IMR-90 (cell line): ENCODE measurements around the gene DYNLRB1. TPM values are rescaled to one million over a fixed set of nuclear protein-coding genes. Genes with fewer than 3 reads are reported as not detected.

Experiments used
- ATAC-seq: fragments of 200-7000 bp; cut with Tn5 transposase; 2 replicates; pipeline ENCODE4 v1.9.1; 2020; ENCODE audit warnings: low read depth, mild to moderate bottlenecking, moderate library complexity
- BruUV-seq: library from RNA; stranded (reverse); fragments of 400-500 nt; replicated peaks from 2 replicates; lab custom pipeline; 2021; lab: Mats Ljungman, UMichigan
- CTCF ChIA-PET: fragments of 300-600 bp; formaldehyde crosslinking; extraction: SDS; loops from one replicate; lab custom pipeline; 2021; ENCODE audit warnings: antibody characterized with exemption; lab: Yijun Ruan, JAX
- POLR2A ChIA-PET: fragments of 300-600 bp; sonication (Branson Sonifier 250); formaldehyde crosslinking; loops from one replicate; lab custom pipeline; 2022; ENCODE audit warnings: antibody characterized with exemption; ENCODE audit not compliant: unreplicated experiment; lab: Charles Lee
- DNase-seq: peaks from one replicate; pipeline ENCODE4 v3.0.0; 2013
- H2AFZ ChIP-seq: replicated peaks from 2 replicates; pipeline ENCODE3; 2013; ENCODE audit warnings: low read length, mild to moderate bottlenecking; ENCODE audit not compliant: poor library complexity
- H2AK5ac ChIP-seq: 2 replicates; pipeline ENCODE4 v1.6.1; 2013; ENCODE audit warnings: low read depth, low read length, inconsistent platforms
- H2AK9ac ChIP-seq: replicated peaks from 2 replicates; pipeline ENCODE3; 2013; ENCODE audit warnings: mild to moderate bottlenecking, low read depth, low read length, moderate library complexity; ENCODE audit not compliant: poor library complexity
- H2BK120ac ChIP-seq: 2 replicates; pipeline ENCODE4 v1.6.1; 2013; ENCODE audit warnings: low read depth, low read length, inconsistent platforms
- H2BK15ac ChIP-seq: 3 replicates; pipeline ENCODE4 v1.6.1; 2013; ENCODE audit warnings: low read depth, low read length, inconsistent platforms
- H2BK20ac ChIP-seq: 2 replicates; pipeline ENCODE4 v1.6.1; 2013; ENCODE audit warnings: low read depth, mild to moderate bottlenecking, inconsistent platforms, low read length, moderate library complexity
- H2BK5ac ChIP-seq: 2 replicates; pipeline ENCODE4 v1.6.1; 2013; ENCODE audit warnings: mild to moderate bottlenecking, low read depth, low read length, inconsistent platforms; ENCODE audit not compliant: poor library complexity, severe bottlenecking
- H3K14ac ChIP-seq: replicated peaks from 2 replicates; pipeline ENCODE4 v1.6.1; 2013; ENCODE audit warnings: low read depth, low read length, inconsistent platforms
- H3K18ac ChIP-seq: 2 replicates; pipeline ENCODE4 v1.6.1; 2013; ENCODE audit warnings: low read depth, low read length, control low read depth
- H3K23ac ChIP-seq: 2 replicates; pipeline ENCODE4 v1.6.1; 2013; ENCODE audit warnings: low read depth, low read length, inconsistent platforms
- H3K27ac ChIP-seq: 2 replicates; pipeline ENCODE4 v1.5.1; 2013; ENCODE audit warnings: mild to moderate bottlenecking, control low read depth, low read length; ENCODE audit not compliant: insufficient read depth
- H3K27me3 ChIP-seq: 2 replicates; pipeline ENCODE4 v1.6.1; 2013; ENCODE audit warnings: low read length; ENCODE audit not compliant: control insufficient read depth, insufficient read depth
- H3K36me3 ChIP-seq: 2 replicates; pipeline ENCODE4 v1.6.1; 2013; ENCODE audit warnings: low read length, mixed read lengths; ENCODE audit not compliant: control insufficient read depth, insufficient read depth
- H3K4ac ChIP-seq: 2 replicates; pipeline ENCODE4 v1.6.1; 2013; ENCODE audit warnings: low read depth, low read length, inconsistent platforms
- H3K4me1 ChIP-seq: 2 replicates; pipeline ENCODE4 v1.6.1; 2013; ENCODE audit warnings: low read length, mixed read lengths; ENCODE audit not compliant: control insufficient read depth, insufficient read depth
- H3K4me2 ChIP-seq: 2 replicates; pipeline ENCODE4 v1.6.1; 2013; ENCODE audit warnings: low read depth, mild to moderate bottlenecking, control low read depth, low read length, moderate library complexity
- H3K4me3 ChIP-seq: 2 replicates; pipeline ENCODE4 v1.5.1; 2013; ENCODE audit warnings: low read depth, mild to moderate bottlenecking, control low read depth, low read length, moderate library complexity; ENCODE audit not compliant: insufficient read depth
- H3K56ac ChIP-seq: 2 replicates; pipeline ENCODE4 v1.6.1; 2013; ENCODE audit warnings: low read length, inconsistent platforms; ENCODE audit not compliant: insufficient read depth; ENCODE audit errors: extremely low read depth
- H3K79me1 ChIP-seq, 2 experiments: 2 replicates each; pipeline ENCODE4 v1.6.1; 2013; ENCODE audit warnings: low read length in 2 of 2, inconsistent platforms in 1 of 2, low read depth in 1 of 2
- H3K9ac ChIP-seq: 2 replicates; pipeline ENCODE4 v1.6.1; 2013; ENCODE audit warnings: low read depth, low read length, control low read depth
- H3K9me1 ChIP-seq: 2 replicates; pipeline ENCODE4 v1.6.1; 2013; ENCODE audit warnings: low read length, inconsistent platforms; ENCODE audit not compliant: insufficient read depth
- H3K9me3 ChIP-seq: 2 replicates; pipeline ENCODE4 v1.6.1; 2013; ENCODE audit warnings: low read length; ENCODE audit not compliant: control insufficient read depth, insufficient read depth
- H4K20me1 ChIP-seq: 2 replicates; pipeline ENCODE4 v1.6.1; 2013; ENCODE audit warnings: low read length, inconsistent platforms; ENCODE audit not compliant: insufficient read depth
- H4K5ac ChIP-seq: 2 replicates; pipeline ENCODE4 v1.6.1; 2013; ENCODE audit warnings: mild to moderate bottlenecking, low read depth, low read length, control low read depth
- H4K8ac ChIP-seq, 2 experiments: 2 replicates each; pipeline ENCODE4 v1.6.1; 2013; ENCODE audit warnings: low read depth in 2 of 2, low read length in 2 of 2, control low read depth in 1 of 2, inconsistent platforms in 1 of 2
- H4K91ac ChIP-seq: 2 replicates; pipeline ENCODE4 v1.6.1; 2013; ENCODE audit warnings: low read depth, low read length, inconsistent platforms; ENCODE audit not compliant: insufficient read depth
- CTCF ChIP-seq: conservative IDR thresholded peaks from 2 replicates; pipeline ENCODE4 v1.5.1; 2012; ENCODE audit warnings: mild to moderate bottlenecking, low read depth, low read length, improper control_type of control experiment
- FOS ChIP-seq: fragments of 150-350 bp; IDR thresholded peaks from 2 replicates; pipeline ENCODE4 v1.6.1; 2016; ENCODE audit warnings: low read depth, low read length
- MAZ ChIP-seq: IDR thresholded peaks from 2 replicates; pipeline ENCODE4 v1.6.1; 2012; ENCODE audit warnings: low read depth, mild to moderate bottlenecking, low read length, improper control_type of control experiment, moderate library complexity, borderline replicate concordance
- RAD21 ChIP-seq: IDR thresholded peaks from 2 replicates; pipeline ENCODE4 v1.6.1; 2012; ENCODE audit warnings: low read length, improper control_type of control experiment
- RFX5 ChIP-seq: IDR thresholded peaks from 2 replicates; pipeline ENCODE4 v1.8.0; 2012; ENCODE audit warnings: low read depth, mild to moderate bottlenecking, low read length, moderate library complexity
- SMC3 ChIP-seq: fragments of 150-350 bp; IDR thresholded peaks from 2 replicates; pipeline ENCODE4 v1.6.1; 2016; ENCODE audit warnings: low read depth, mild to moderate bottlenecking, antibody characterized with exemption, low read length, moderate library complexity
- WGBS, 2 experiments: methylation state at CpG; one replicate each; pipeline versions ENCODE4 v1.1.5 to v1.1.7; 2013; ENCODE audit warnings: missing lambda C conversion rate in 2 of 2; ENCODE audit not compliant: insufficient read length in 1 of 2; ENCODE audit errors: extremely low coverage in 2 of 2; 5-methylcytosine and 5-hydroxymethylcytosine counted together
- dilution Hi-C: fragments of 300-500 bp; cut with HindIII; formaldehyde crosslinking; loops from one replicate; pipeline ENCODE4 v1.14.3; 2018; ENCODE audit warnings: low sequenced_read_pairs; ENCODE audit not compliant: unreplicated experiment
- in situ Hi-C: fragments of 300-500 bp; cut with MboI; formaldehyde crosslinking; loops from 3 replicates; pipeline ENCODE4 v1.14.3; 2019; ENCODE audit warnings: low sequenced_read_pairs, inconsistent platforms, mixed read lengths
- intact Hi-C: fragments of 100-400 bp; cut with micrococcal nuclease; formaldehyde crosslinking; loops from 2 replicates; pipeline ENCODE4 v1.10.0; 2022
- polyA plus RNA-seq, 3 experiments: library from polyadenylated mRNA; depleted of rRNA; stranded (reverse); fragments of >200 nt; gene quantifications; 2 replicates each; pipeline ENCODE4 v1.2.3, GENCODE V29; 2012; ENCODE audit warnings: low replicate concordance in 1 of 3
- total RNA-seq: library from RNA; depleted of rRNA; stranded (reverse); fragments of >200 nt; gene quantifications from 2 replicates; pipeline ENCODE4 v1.2.3, GENCODE V29; 2012
- TF ChIP-seq, protein P1 (sequence below): fragments of 150-350 bp; IDR thresholded peaks from 2 replicates; pipeline ENCODE4 v1.6.1; 2017; ENCODE audit warnings: mild to moderate bottlenecking, antibody characterized with exemption, low read length, low read depth

The DYNLRB1 gene
- total and polyA plus RNA-seq, 2 of the 4 experiments (the other 2 are of a cell fraction) = 82.4 to 380 TPM

DNA sequence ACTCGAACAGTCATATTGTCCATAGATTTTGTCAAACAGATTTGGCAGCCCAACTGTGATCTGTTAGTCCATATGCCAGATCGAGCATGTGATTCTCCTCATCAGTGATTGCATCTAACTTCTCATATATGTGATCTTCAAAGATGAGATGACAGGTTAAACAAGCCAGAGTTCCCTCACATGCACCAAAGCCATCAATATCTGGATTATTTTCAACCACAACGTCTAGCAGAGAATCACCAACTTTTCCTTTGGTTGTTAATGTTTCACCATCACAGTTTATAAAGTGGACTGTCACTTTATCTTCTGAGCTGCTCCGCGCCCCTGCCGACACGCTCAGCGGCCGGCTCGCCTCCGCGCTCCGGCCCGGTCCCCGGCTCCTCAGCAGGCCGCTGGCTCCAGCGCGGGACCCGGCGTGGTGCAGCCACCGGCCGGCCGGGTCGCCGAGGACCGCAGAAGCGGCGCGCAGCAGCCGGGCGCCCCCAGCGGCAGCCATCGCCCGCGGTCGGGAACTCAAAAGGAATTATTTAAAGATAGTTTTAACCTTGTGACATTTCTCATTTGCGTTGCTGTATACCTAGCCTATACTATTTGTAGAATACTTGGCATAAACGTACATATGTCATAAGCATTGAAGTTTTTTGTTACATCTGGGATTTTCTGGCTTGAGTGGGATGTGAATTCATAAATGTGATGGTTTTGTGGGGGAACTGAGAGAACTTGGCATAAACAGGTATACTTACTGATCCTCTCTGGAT lies 40.1 kb upstream of the DYNLRB1 start:
- peak overlapping the region; percentile 20; the same call in 1 of the 2 replicates for H3K14ac ChIP-seq
- H4K8ac ChIP-seq = peak overlapping the region in 1 of 2 experiments; percentile 20; a peak in 1 of 4 replicates
- peak; percentile 19; the same call in 1 of the 2 replicates for TF ChIP-seq SMC3
- peak; percentile 54 for TF ChIP-seq RAD21
- no peak for TF ChIP-seq RFX5
- TF ChIP-seq, protein P1, sequence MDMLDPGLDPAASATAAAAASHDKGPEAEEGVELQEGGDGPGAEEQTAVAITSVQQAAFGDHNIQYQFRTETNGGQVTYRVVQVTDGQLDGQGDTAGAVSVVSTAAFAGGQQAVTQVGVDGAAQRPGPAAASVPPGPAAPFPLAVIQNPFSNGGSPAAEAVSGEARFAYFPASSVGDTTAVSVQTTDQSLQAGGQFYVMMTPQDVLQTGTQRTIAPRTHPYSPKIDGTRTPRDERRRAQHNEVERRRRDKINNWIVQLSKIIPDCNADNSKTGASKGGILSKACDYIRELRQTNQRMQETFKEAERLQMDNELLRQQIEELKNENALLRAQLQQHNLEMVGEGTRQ = no peak
- no peak for TF ChIP-seq FOS
- TF ChIP-seq CTCF = peak; percentile 74
- 0 out of 2 replicates have a peak, but pooled peaks have one; percentile 13 for TF ChIP-seq MAZ
- ChIA-PET POLR2A (no interaction called here), CTCF (interaction anchor here (0.6 to 1.2 kb wide), 2 partner anchors 164 to 171 kb away, joined by 3 to 4 read pairs; no protein-coding TSS in a partner anchor)
- 0% methylated on average over 9 of the region's 38 CpGs; no CpG with 5 or more reads in 1 of the 2 experiments for WGBS, 2 experiments
- no peak overlapping the region for H3K18ac ChIP-seq
- BruUV-seq = no TSS peak
- no peak overlapping the region for H2BK5ac ChIP-seq
- H2AK5ac ChIP-seq = no peak overlapping the region
- no peaks in the 10 kb centered on the region for H3K9me1 ChIP-seq
- dilution Hi-C loops = no loop called here
- H3K9ac ChIP-seq = no peak overlapping the region
- intact Hi-C loops = loop anchor here (5.0 to 10.0 kb wide), 2 partner anchors 164 to 281 kb away; no protein-coding TSS in a partner anchor
- DNase-seq (peak; percentile 21), ATAC-seq (peak; percentile 95)
- no peak overlapping the region for H2AFZ ChIP-seq
- H2BK120ac ChIP-seq = no peak overlapping the region
- H3K9me3 ChIP-seq = no peaks in the 10 kb centered on the region
- no peak overlapping the region for H2BK15ac ChIP-seq
- no peak overlapping the region for H3K56ac ChIP-seq
- H3K4me2 ChIP-seq = peak overlapping the region; percentile 42; the same call in 1 of the 2 replicates
- peaks cover 2% of the 10 kb centered on the region; the same call in 1 of the 2 replicates for H3K4me1 ChIP-seq
- H3K36me3 ChIP-seq = peaks cover 19% of the 10 kb centered on the region
- no peak overlapping the region for H3K27ac ChIP-seq
- peaks cover 11 to 30% of the 10 kb centered on the region in 2 experiments for H3K79me1 ChIP-seq
- peaks cover 11% of the 10 kb centered on the region for H4K20me1 ChIP-seq
- no peak overlapping the region for H2AK9ac ChIP-seq
- in situ Hi-C loops = loop anchor here (10.0 kb wide), 1 partner anchor 161 kb away; no protein-coding TSS in a partner anchor
- no peak overlapping the region for H4K91ac ChIP-seq
- no peak overlapping the region for H2BK20ac ChIP-seq
- no peak overlapping the region for H3K4me3 ChIP-seq
- peak overlapping the region; percentile 87 for H3K23ac ChIP-seq
- no peaks in the 10 kb centered on the region for H3K27me3 ChIP-seq
- H4K5ac ChIP-seq = no peak overlapping the region
- peak overlapping the region; percentile 25; the same call in 1 of the 2 replicates for H3K4ac ChIP-seq
